ENCODE results near the gene THADA.
A peak's percentile ranks its signal among the peaks of the same experiment; 100 is the strongest.

Gene THADA

GRCh38 chr2:43420389-43420801 is 175.4 kb downstream of the THADA start:
- H3K4me3 ChIP-seq (ENCODE audit: low read depth in 1 of 2, low read length in 1 of 2) = no peak overlapping the region
- peaks cover 34 to 47% of the 10 kb centered on the region in 2 experiments for H3K4me1 ChIP-seq (ENCODE audit: control insufficient read depth in 1 of 2, insufficient read depth in 1 of 2, low read depth in 1 of 2, low read length in 1 of 2)
- no peak for TF ChIP-seq CTCF (IDR thresholded peaks at IDR 0.05)
- H3K9me3 ChIP-seq = no peaks in the 10 kb centered on the region
- H3K27ac ChIP-seq = no peak overlapping the region
- no peaks in the 10 kb centered on the region for H3K36me3 ChIP-seq
- no peaks in the 10 kb centered on the region for H3K27me3 ChIP-seq

GRCh38 chr2:43419876-43420275 is 176.0 kb downstream of the THADA start:
- no peaks in the 10 kb centered on the region for H3K36me3 ChIP-seq
- H3K4me3 ChIP-seq (ENCODE audit: low read depth in 1 of 2, low read length in 1 of 2) = no peak overlapping the region
- no peak overlapping the region for H3K27ac ChIP-seq
- no peaks in the 10 kb centered on the region for H3K27me3 ChIP-seq
- H3K4me1 ChIP-seq (ENCODE audit: control insufficient read depth in 1 of 2, insufficient read depth in 1 of 2, low read depth in 1 of 2, low read length in 1 of 2) = peaks cover 34 to 47% of the 10 kb centered on the region in 2 experiments
- H3K9me3 ChIP-seq = no peaks in the 10 kb centered on the region
- no peak for TF ChIP-seq CTCF (IDR thresholded peaks at IDR 0.05)

GRCh38 chr2:43419243-43419642 is 176.6 kb downstream of the THADA start:
- Histone ChIP-seq H3K4me3 (ENCODE audit: low read depth in 1 of 2, low read length in 1 of 2) (no peak overlapping the region), H3K9me3 (no peaks in the 10 kb centered on the region), H3K4me1 (ENCODE audit: control insufficient read depth in 1 of 2, insufficient read depth in 1 of 2, low read depth in 1 of 2, low read length in 1 of 2) (peaks cover 34 to 47% of the 10 kb centered on the region in 2 experiments), H3K27me3 (no peaks in the 10 kb centered on the region), H3K36me3 (no peaks in the 10 kb centered on the region), H3K27ac (no peak overlapping the region)
- no peak for TF ChIP-seq CTCF (IDR thresholded peaks at IDR 0.05)

DNA sequence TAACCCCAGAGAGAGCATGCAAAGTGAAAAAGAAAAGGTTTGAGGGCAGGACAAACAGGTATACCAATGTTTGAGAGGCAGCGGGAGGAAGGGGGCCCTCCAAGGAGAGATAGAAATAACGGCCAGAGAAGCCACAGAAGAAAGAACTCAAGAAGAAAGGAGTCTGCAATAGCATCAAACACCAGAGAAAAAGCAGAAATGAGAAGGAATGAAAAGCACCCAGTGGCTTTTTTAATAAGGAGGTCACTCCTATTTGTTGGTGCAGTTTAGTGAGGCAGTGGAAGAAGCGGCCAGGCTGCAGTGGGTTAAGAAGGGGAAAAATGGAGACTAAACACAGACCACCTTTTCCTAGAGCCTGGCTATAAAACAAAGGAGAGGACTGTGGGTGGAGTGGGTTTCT is 177.2 kb downstream of the THADA start:
- H3K9me3 ChIP-seq = no peaks in the 10 kb centered on the region
- H3K27ac ChIP-seq = peak overlapping the region; percentile 8
- peaks cover 34 to 47% of the 10 kb centered on the region in 2 experiments for H3K4me1 ChIP-seq (ENCODE audit: control insufficient read depth in 1 of 2, insufficient read depth in 1 of 2, low read depth in 1 of 2, low read length in 1 of 2)
- TF ChIP-seq CTCF (IDR thresholded peaks at IDR 0.05) = no peak
- H3K4me3 ChIP-seq (ENCODE audit: low read depth in 1 of 2, low read length in 1 of 2) = no peak overlapping the region
- H3K36me3 ChIP-seq = no peaks in the 10 kb centered on the region
- H3K27me3 ChIP-seq = no peaks in the 10 kb centered on the region

DNA sequence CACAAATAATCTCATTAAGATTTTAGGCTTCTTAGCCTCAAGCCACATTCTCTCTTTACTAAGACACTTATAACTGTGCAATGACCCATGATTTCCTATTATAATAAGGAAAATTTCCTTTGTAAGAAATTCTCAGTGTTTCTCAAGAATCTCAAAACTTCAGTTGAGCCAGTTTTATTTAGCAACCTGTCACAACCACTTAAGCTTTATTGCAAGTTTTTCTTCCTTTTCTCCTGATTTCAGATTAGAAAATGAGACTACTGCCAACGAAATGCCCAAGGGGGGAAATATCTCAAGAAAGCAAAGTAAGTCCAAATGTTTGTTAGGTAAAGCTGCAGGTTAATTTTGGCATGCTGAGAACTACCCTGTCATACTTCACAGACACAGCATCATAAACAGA is 178.5 kb downstream of the THADA start:
- H3K27me3 ChIP-seq = no peaks in the 10 kb centered on the region
- no peaks in the 10 kb centered on the region for H3K36me3 ChIP-seq
- peak overlapping the region; percentile 66 for H3K27ac ChIP-seq
- H3K4me3 ChIP-seq (ENCODE audit: low read depth in 1 of 2, low read length in 1 of 2) = no peak overlapping the region
- H3K4me1 ChIP-seq (ENCODE audit: control insufficient read depth in 1 of 2, insufficient read depth in 1 of 2, low read depth in 1 of 2, low read length in 1 of 2) = peaks cover 34 to 47% of the 10 kb centered on the region in 2 experiments
- H3K9me3 ChIP-seq = no peaks in the 10 kb centered on the region
- no peak for TF ChIP-seq CTCF (IDR thresholded peaks at IDR 0.05)

- TF ChIP-seq CTCF (IDR thresholded peaks at IDR 0.05) = no peak
- no peak overlapping the region for H3K4me3 ChIP-seq (ENCODE audit: low read depth in 1 of 2, low read length in 1 of 2)
- no peaks in the 10 kb centered on the region for H3K36me3 ChIP-seq
- peaks cover 34 to 46% of the 10 kb centered on the region in 2 experiments for H3K4me1 ChIP-seq (ENCODE audit: control insufficient read depth in 1 of 2, insufficient read depth in 1 of 2, low read depth in 1 of 2, low read length in 1 of 2)
- H3K9me3 ChIP-seq = no peaks in the 10 kb centered on the region
- H3K27ac ChIP-seq = no peak overlapping the region
- H3K27me3 ChIP-seq = no peaks in the 10 kb centered on the region
These were observed 180.2 kb downstream of the THADA start for GRCh38 chr2:43415592-43415991.

Data from neutrophil (primary cell).